GM23338 (cell line): ENCODE measurements around the gene PPFIBP1. TPM values are rescaled to one million over a fixed set of nuclear protein-coding genes. Genes with fewer than 3 reads are reported as not detected.

Experiments used
- ATAC-seq: fragments of 200-7000 bp; cut with Tn5 transposase; 3 replicates; pipeline ENCODE4 v1.9.1; 2020
- DNase-seq: peaks from one replicate; pipeline ENCODE4 v3.0.0-alpha.2; 2015; ENCODE audit warnings: low spot score
- H2AFZ ChIP-seq: fragments of 200-600 bp; sonication (generic); 2 replicates; pipeline ENCODE4 v1.8.0; 2016; ENCODE audit warnings: antibody characterized with exemption, mild to moderate bottlenecking, moderate library complexity
- H3F3A ChIP-seq: fragments of 200-600 bp; sonication (generic); replicated peaks from 2 replicates; pipeline ENCODE4 v1.8.0; 2017; ENCODE audit warnings: antibody characterized with exemption, mixed run types, low read depth
- H3K27ac ChIP-seq: fragments of 200-600 bp; sonication (generic); 2 replicates; pipeline ENCODE4 v1.6.1; 2016; ENCODE audit warnings: low read depth
- H3K27me3 ChIP-seq: fragments of 200-600 bp; sonication (generic); 2 replicates; pipeline ENCODE4 v1.8.0; 2016; ENCODE audit warnings: mild to moderate bottlenecking, mixed run types, moderate library complexity; ENCODE audit not compliant: insufficient read depth
- H3K36me3 ChIP-seq: fragments of 200-600 bp; sonication (generic); 2 replicates; pipeline ENCODE4 v1.8.0; 2016; ENCODE audit warnings: mild to moderate bottlenecking; ENCODE audit not compliant: insufficient read depth
- H3K4me1 ChIP-seq: fragments of 200-600 bp; sonication (generic); 2 replicates; pipeline ENCODE4 v1.8.0; 2016; ENCODE audit warnings: mild to moderate bottlenecking, moderate library complexity; ENCODE audit not compliant: insufficient read depth
- H3K4me2 ChIP-seq: fragments of 200-600 bp; sonication (generic); 2 replicates; pipeline ENCODE4 v1.7.1; 2017; ENCODE audit warnings: mixed run types
- H3K4me3 ChIP-seq: fragments of 200-600 bp; sonication (generic); 2 replicates; pipeline ENCODE4 v1.6.1; 2016; ENCODE audit warnings: mixed run types
- H3K79me2 ChIP-seq: fragments of 200-600 bp; sonication (generic); replicated peaks from 2 replicates; pipeline ENCODE4 v1.8.0; 2017; ENCODE audit warnings: mild to moderate bottlenecking; ENCODE audit not compliant: insufficient read depth
- H3K9me2 ChIP-seq: fragments of 200-600 bp; sonication (generic); 2 replicates; pipeline ENCODE4 v1.8.0; 2017; ENCODE audit not compliant: insufficient read depth
- H4K20me1 ChIP-seq: fragments of 200-600 bp; sonication (generic); replicated peaks from 2 replicates; pipeline ENCODE4 v1.8.0; 2017; ENCODE audit warnings: mild to moderate bottlenecking; ENCODE audit not compliant: insufficient read depth
- H3K27ac Mint-ChIP-seq: 2 replicates; pipeline ENCODE4 v1.8.0; 2020; ENCODE audit warnings: inconsistent platforms, mild to moderate bottlenecking, moderate library complexity, mixed read lengths
- H3K27me3 Mint-ChIP-seq: 3 replicates; pipeline ENCODE4 v1.8.0; 2022; ENCODE audit warnings: low read depth, mild to moderate bottlenecking, moderate library complexity, mixed read lengths, inconsistent platforms; ENCODE audit not compliant: insufficient read depth, poor library complexity
- H3K36me3 Mint-ChIP-seq: 3 replicates; pipeline ENCODE4 v1.8.0; 2021; ENCODE audit warnings: low read depth, mild to moderate bottlenecking, inconsistent platforms, moderate library complexity, mixed read lengths
- H3K4me1 Mint-ChIP-seq: 3 replicates; pipeline ENCODE4 v1.8.0; 2020; ENCODE audit warnings: mild to moderate bottlenecking, inconsistent platforms, mixed read lengths
- H3K4me3 Mint-ChIP-seq: 3 replicates; pipeline ENCODE4 v1.8.0; 2021; ENCODE audit warnings: moderate library complexity, mild to moderate bottlenecking, inconsistent platforms, mixed read lengths
- H3K9me3 Mint-ChIP-seq: 3 replicates; pipeline ENCODE4 v1.8.0; 2020; ENCODE audit warnings: moderate library complexity, mild to moderate bottlenecking, inconsistent platforms, mixed read lengths
- CREB1 ChIP-seq: fragments of 250-450 bp; sonication (Bioruptor Pico); IDR thresholded peaks from 2 replicates; pipeline ENCODE4 v1.5.0; 2020; ENCODE audit warnings: low read depth, mild to moderate bottlenecking, moderate library complexity
- CTCF ChIP-seq, 2 experiments: fragments of 200-600 bp in 1 of 2; sonication (generic) in 1 of 2; conservative IDR thresholded peaks; 2 replicates each; pipeline versions ENCODE4 v1.5.1 to v1.6.1; 2016 to 2017; ENCODE audit warnings: antibody characterized with exemption in 2 of 2, low read depth in 2 of 2, mild to moderate bottlenecking in 2 of 2, moderate library complexity in 1 of 2
- ETS1 ChIP-seq: IDR thresholded peaks from 2 replicates; pipeline ENCODE4 v1.6.1; 2016; ENCODE audit warnings: antibody characterized with exemption
- POLR2AphosphoS5 ChIP-seq: IDR thresholded peaks from 2 replicates; pipeline ENCODE4 v1.6.1; 2016; ENCODE audit warnings: antibody characterized with exemption, low read depth
- REST ChIP-seq: IDR thresholded peaks from one replicate; pipeline ENCODE4 v1.6.1; 2018; ENCODE audit warnings: antibody characterized with exemption; ENCODE audit not compliant: unreplicated experiment
- STAT1 ChIP-seq: IDR thresholded peaks from one replicate; pipeline ENCODE4 v1.6.1; 2016; ENCODE audit warnings: antibody characterized with exemption; ENCODE audit not compliant: unreplicated experiment
- ZNF114 ChIP-seq: fragments of 250-450 bp; sonication (Bioruptor Pico); IDR thresholded peaks from 2 replicates; pipeline ENCODE4 v1.5.0; 2020; ENCODE audit warnings: mild to moderate bottlenecking, moderate library complexity
- ZNF331 ChIP-seq: fragments of 250-450 bp; sonication (Bioruptor Pico); IDR thresholded peaks from 2 replicates; pipeline ENCODE4 v1.5.0; 2020; ENCODE audit warnings: low read depth, mild to moderate bottlenecking, moderate library complexity
- polyA plus RNA-seq: library from polyadenylated mRNA; unstranded; fragments of >200 nt; fragmentation: Nextera tagmentation; extraction: Ambion mirVana; gene quantifications from 2 replicates; pipeline ENCODE4 v1.2.1, GENCODE V29; 2016
- total RNA-seq: library from RNA; depleted of rRNA; stranded (reverse); fragments of >200 nt; shearing (Covaris generic); gene quantifications from 2 replicates; pipeline ENCODE4 v1.2.3, GENCODE V29; 2014

PPFIBP1 gene
- total and polyA plus RNA-seq, 2 experiments from 2014 or later = 33.2 to 41.9 TPM

GRCh38 chr12:27477049-27477448 lies 47.0 kb upstream of the PPFIBP1 start (continued):
- TF ChIP-seq REST = no peak
- no peak for TF ChIP-seq CREB1 (CRISPR knock-in tag)
- no peak for TF ChIP-seq STAT1
- no peak for TF ChIP-seq CTCF (conservative IDR thresholded peaks at IDR 0.05; ENCODE audit: low read depth in 2 of 2)
- no peak for TF ChIP-seq ZNF114 (CRISPR knock-in tag)
- no peak for TF ChIP-seq ZNF331

GRCh38 chr12:27478949-27479348 lies 45.1 kb upstream of the PPFIBP1 start:
- no peak overlapping the region for H3K27ac Mint-ChIP-seq
- TF ChIP-seq ETS1 (no peak), POLR2AphosphoS5 (no peak)
- H3K4me3 Mint-ChIP-seq = no peak overlapping the region
- no peak overlapping the region for H3K4me3 ChIP-seq
- ATAC-seq (no peak), DNase-seq (no peak)
- H3K4me1 Mint-ChIP-seq = no peaks in the 10 kb centered on the region
- no peaks in the 10 kb centered on the region for H3K79me2 ChIP-seq
- peaks cover 27% of the 10 kb centered on the region for H3K9me3 Mint-ChIP-seq
- no peak overlapping the region for H2AFZ ChIP-seq
- H3K27me3 ChIP-seq = no peaks in the 10 kb centered on the region
- no peak overlapping the region for H3K27ac ChIP-seq
- H4K20me1 ChIP-seq = no peaks in the 10 kb centered on the region
- H3K27me3 Mint-ChIP-seq = peaks cover 7% of the 10 kb centered on the region
- H3K36me3 Mint-ChIP-seq = peaks cover 18% of the 10 kb centered on the region
- no peak overlapping the region for H3K4me2 ChIP-seq
- no peaks in the 10 kb centered on the region for H3K4me1 ChIP-seq
- no peaks in the 10 kb centered on the region for H3K36me3 ChIP-seq
- H3K9me2 ChIP-seq = peaks cover 4% of the 10 kb centered on the region; the same call in 1 of the 2 replicates
- H3F3A ChIP-seq = no peaks in the 10 kb centered on the region

- peaks cover 27% of the 10 kb centered on the region for H3K9me3 Mint-ChIP-seq
- no peak overlapping the region for H2AFZ ChIP-seq
- no peak for DNase-seq
- no peak for ATAC-seq
- H3K27me3 Mint-ChIP-seq = peaks cover 7% of the 10 kb centered on the region
- H3K27ac ChIP-seq = no peak overlapping the region
- no peak overlapping the region for H3K4me3 ChIP-seq
- no peaks in the 10 kb centered on the region for H3K4me1 ChIP-seq
- H3K79me2 ChIP-seq = no peaks in the 10 kb centered on the region
- no peaks in the 10 kb centered on the region for H3K36me3 ChIP-seq
- no peak overlapping the region for H3K27ac Mint-ChIP-seq
- H3K27me3 ChIP-seq = no peaks in the 10 kb centered on the region
- no peaks in the 10 kb centered on the region for H4K20me1 ChIP-seq
- H3K4me2 ChIP-seq = no peak overlapping the region
- no peaks in the 10 kb centered on the region; the same call in 1 of the 2 replicates for H3K9me2 ChIP-seq
- H3K4me3 Mint-ChIP-seq = no peak overlapping the region
- H3K36me3 Mint-ChIP-seq = peaks cover 18% of the 10 kb centered on the region
- H3K4me1 Mint-ChIP-seq = no peaks in the 10 kb centered on the region
- no peaks in the 10 kb centered on the region for H3F3A ChIP-seq
- TF ChIP-seq STAT1 (no peak), REST (no peak), CREB1 (CRISPR knock-in tag) (no peak), POLR2AphosphoS5 (no peak)
These were observed 44.0 kb upstream of the PPFIBP1 start for GRCh38 chr12:27480016-27480415.
